ENCODE data around the gene ETFA. TPM values are rescaled to one million over a fixed set of nuclear protein-coding genes. Genes with fewer than 3 reads are reported as not detected.

ETFA gene
- 10 to 100 TPM; 62.7 to 88.4 (median 75.9) TPM for total RNA-seq

DNA sequence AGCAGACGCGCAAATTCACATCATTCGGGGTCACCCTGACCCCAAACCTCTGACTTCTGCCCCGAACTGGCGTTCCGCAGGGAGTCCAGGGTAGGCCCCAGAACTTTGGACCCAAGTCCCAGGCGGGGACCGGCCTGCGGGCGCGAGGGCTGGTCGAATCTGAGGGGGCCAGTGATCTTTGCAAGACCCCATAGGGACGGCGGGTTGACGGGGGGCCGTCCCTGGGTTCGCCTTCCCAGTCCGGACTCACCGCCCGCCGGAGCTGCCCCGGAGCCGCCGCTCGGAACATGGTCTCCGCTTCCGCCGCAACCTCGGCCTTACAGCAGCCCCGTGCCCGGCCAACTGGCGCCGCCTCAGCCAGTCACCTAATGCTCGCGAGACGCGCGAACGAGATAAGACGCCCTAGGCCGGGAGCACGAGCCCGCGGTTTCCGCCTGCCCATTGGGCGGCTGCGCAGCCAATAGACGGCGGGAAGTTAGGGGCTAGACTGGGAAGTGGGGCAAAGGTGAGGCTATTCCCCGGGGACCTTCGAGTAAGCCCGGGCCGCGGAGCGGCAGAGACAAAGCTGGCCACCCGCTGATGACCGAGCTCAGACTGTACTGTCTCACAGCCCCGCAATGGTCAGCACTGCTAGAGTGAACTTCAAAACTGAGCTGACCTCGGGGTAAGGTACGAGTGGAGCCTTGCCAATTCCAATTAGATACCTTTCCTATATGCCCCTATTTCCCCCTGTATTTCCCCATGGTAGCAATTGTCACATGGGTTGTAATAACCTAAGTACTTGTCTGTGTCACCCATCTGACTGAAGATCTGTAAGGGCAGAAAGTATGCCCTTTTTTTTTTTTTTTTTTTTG is at the start of gene ETFA:
Gene ETFA, minus strand, starts transcription at position 370 of the 854 bp plus-strand sequence. Its CDS starts 81 bp downstream, at position 289.
- whole genome bisulfite sequencing, 2 donors = 0% methylated on average over 13 of the region's 60 CpGs
- no peaks in the 10 kb centered on the region for H3K27me3 ChIP-seq
- H3K36me3 ChIP-seq = no peaks in the 10 kb centered on the region
- no peaks in the 10 kb centered on the region for H3K9me3 ChIP-seq
- intact Hi-C loops (cut with DNase I) = no loop called here
- peaks cover 4 to 13% of the 10 kb centered on the region in 2 donors for H3K4me1 ChIP-seq
- H3K4me3 ChIP-seq (replicated peaks in 1 of 3) = peak within 1 kb of the TSS; percentile 76 to 82 (median 78)
- H3K27ac ChIP-seq = peak within 1 kb of the TSS; percentile 55 to 80 (median 70)
- peak; percentile 96 to 97 for DNase-seq
- TF ChIP-seq POLR2A (IDR thresholded peaks at IDR 0.05) = peak in 1 of 2 donors; percentile 92
- TF ChIP-seq, protein P1, sequence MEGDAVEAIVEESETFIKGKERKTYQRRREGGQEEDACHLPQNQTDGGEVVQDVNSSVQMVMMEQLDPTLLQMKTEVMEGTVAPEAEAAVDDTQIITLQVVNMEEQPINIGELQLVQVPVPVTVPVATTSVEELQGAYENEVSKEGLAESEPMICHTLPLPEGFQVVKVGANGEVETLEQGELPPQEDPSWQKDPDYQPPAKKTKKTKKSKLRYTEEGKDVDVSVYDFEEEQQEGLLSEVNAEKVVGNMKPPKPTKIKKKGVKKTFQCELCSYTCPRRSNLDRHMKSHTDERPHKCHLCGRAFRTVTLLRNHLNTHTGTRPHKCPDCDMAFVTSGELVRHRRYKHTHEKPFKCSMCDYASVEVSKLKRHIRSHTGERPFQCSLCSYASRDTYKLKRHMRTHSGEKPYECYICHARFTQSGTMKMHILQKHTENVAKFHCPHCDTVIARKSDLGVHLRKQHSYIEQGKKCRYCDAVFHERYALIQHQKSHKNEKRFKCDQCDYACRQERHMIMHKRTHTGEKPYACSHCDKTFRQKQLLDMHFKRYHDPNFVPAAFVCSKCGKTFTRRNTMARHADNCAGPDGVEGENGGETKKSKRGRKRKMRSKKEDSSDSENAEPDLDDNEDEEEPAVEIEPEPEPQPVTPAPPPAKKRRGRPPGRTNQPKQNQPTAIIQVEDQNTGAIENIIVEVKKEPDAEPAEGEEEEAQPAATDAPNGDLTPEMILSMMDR (IDR thresholded peaks at IDR 0.05) = no peak

DNA sequence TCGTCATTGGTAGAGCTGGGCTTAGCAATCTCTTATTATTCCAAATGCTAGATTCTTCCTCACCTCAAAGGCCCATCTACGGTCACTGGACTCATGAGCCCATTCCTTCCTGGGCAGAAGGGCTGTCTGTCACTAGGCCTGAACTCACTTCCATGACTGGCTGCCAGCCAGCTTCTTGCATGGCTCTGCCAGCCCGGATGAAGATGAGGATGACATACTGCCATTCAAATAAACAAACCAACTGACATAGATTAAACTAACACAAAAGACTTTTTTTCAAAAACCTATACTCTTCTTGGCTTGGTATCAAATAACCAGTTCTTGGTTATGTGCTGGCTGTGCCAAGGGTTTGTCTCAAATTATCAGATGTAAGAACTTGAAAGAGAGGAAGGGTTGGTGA is 49.1 kb upstream of the ETFA start:
- Histone ChIP-seq H3K27me3 (no peaks in the 10 kb centered on the region), H3K27ac (no peak overlapping the region), H3K36me3 (no peaks in the 10 kb centered on the region), H3K4me3 (replicated peaks in 1 of 3) (no peak overlapping the region), H3K4me1 (no peaks in the 10 kb centered on the region), H3K9me3 (no peaks in the 10 kb centered on the region)
- 90 to 97% methylated on average over 3 of the region's 3 CpGs for WGBS, 2 donors
- DNase-seq = no peak
- intact Hi-C loops (cut with DNase I) = no loop called here
- TF ChIP-seq, protein P1 (IDR thresholded peaks at IDR 0.05) = no peak
- TF ChIP-seq POLR2A (IDR thresholded peaks at IDR 0.05) = no peak

DNA sequence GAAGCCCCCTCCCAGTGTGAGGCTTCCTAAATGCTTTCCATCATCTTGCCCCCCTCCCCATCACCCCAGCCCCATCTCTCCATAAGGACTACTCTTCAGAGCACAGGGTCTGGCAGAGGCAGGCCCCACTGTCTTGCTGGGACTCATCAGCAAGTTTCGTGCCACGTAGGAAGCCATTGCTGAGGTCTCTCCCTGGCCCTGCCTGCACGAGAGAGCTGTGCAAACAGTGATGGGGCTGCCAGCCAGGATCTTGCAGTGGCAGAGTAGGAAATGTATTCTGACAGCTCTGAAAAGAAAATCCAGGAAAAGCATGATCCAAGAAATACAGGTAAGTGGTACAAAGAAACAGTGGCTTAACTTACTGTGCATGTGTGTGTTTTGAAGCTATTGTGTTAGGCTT is 47.9 kb upstream of the ETFA start:
- H3K27ac ChIP-seq = no peak overlapping the region
- intact Hi-C loops (cut with DNase I) = no loop called here
- 87 to 94% methylated on average over 3 of the region's 3 CpGs for WGBS, 2 donors
- H3K4me3 ChIP-seq (replicated peaks in 1 of 3) = no peak overlapping the region
- no peaks in the 10 kb centered on the region for H3K4me1 ChIP-seq
- H3K27me3 ChIP-seq = no peaks in the 10 kb centered on the region
- TF ChIP-seq, protein P1 (IDR thresholded peaks at IDR 0.05) = no peak
- TF ChIP-seq POLR2A (IDR thresholded peaks at IDR 0.05) = no peak
- DNase-seq = no peak
- no peaks in the 10 kb centered on the region for H3K9me3 ChIP-seq
- no peaks in the 10 kb centered on the region for H3K36me3 ChIP-seq

DNA sequence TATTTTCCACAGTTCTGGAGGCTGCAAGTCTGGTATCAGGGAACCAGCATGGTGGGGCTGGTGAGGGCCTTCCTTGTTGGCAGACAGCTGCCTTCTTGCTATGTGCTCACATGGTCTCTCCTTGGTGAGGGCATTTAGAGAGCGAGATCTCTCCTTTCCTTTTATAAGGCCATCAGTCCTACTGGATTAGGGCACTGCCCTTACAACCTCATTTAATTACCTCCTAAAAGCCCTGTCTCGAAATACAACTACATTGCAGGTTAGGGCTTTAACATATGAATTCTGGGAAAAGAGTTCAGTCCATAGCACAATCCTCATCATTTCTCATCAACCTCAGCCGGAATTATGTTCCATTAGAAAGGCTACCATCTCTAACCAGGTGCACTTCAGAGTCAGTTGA is 47.2 kb upstream of the ETFA start:
- TF ChIP-seq, protein P1 (IDR thresholded peaks at IDR 0.05) = no peak
- TF ChIP-seq POLR2A (IDR thresholded peaks at IDR 0.05) = no peak
- Histone ChIP-seq H3K36me3 (no peaks in the 10 kb centered on the region), H3K4me3 (replicated peaks in 1 of 3) (no peak overlapping the region), H3K27me3 (no peaks in the 10 kb centered on the region), H3K4me1 (no peaks in the 10 kb centered on the region), H3K9me3 (no peaks in the 10 kb centered on the region), H3K27ac (no peak overlapping the region)
- no peak for DNase-seq
- WGBS, 2 donors = 95 to 100% methylated on average over 3 of the region's 3 CpGs
- intact Hi-C loops (cut with DNase I) = no loop called here

DNA sequence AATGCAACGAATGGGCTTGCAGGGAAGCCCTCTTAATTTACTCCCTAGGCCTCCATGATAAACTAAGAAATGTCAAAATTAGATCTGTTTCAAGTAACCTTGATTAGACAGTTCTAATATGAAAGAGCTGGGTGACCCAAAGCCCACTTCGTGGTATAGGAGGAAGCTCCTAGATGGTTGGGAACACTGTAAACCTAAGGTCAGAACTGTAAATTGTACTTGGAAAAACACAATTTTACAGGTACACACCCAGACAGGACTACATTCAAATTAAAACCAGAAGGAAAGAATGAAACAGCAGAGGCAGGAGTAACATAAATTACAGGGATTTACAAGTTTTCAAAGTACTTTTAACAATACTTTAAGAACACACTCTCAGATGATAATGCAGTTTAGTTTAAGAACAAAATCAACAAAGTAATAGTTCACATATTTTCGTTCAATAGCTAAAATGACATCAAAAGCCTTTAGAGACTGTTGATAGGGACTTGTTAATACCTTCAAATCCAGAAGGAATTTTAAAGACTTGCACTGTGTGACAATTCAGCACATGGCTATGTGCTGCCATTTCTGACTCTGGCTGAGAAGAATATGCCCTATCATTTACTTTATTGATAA is 43.7 kb upstream of the ETFA start:
- no peak for DNase-seq
- no peak overlapping the region for H3K27ac ChIP-seq
- TF ChIP-seq, protein P1 (IDR thresholded peaks at IDR 0.05) = no peak
- no peak for TF ChIP-seq POLR2A (IDR thresholded peaks at IDR 0.05)
- no peaks in the 10 kb centered on the region for H3K4me1 ChIP-seq
- H3K9me3 ChIP-seq = no peaks in the 10 kb centered on the region
- WGBS, 2 donors = 86 to 88% methylated on average over 3 of the region's 3 CpGs
- no peaks in the 10 kb centered on the region for H3K36me3 ChIP-seq
- H3K27me3 ChIP-seq = no peaks in the 10 kb centered on the region
- H3K4me3 ChIP-seq (replicated peaks in 1 of 3) = no peak overlapping the region
- intact Hi-C loops (cut with DNase I) = no loop called here

Data from thyroid gland (tissue), 4 donors.